PC-9 (cell line): ENCODE data around the gene ATP6V0D1.

ENCODE experiments used
- EZH2 ChIP-seq: fragments of 200-600 bp; sonication (generic); IDR thresholded peaks from 2 replicates; pipeline ENCODE4 v1.8.0; 2017; ENCODE audit warnings: antibody characterized with exemption, low read depth
- TF ChIP-seq, protein P1 (sequence below): fragments of 200-600 bp; sonication (generic); conservative IDR thresholded peaks from 2 replicates; pipeline ENCODE4 v1.6.1; 2017; ENCODE audit warnings: mixed run types, antibody characterized with exemption, mild to moderate bottlenecking, moderate library complexity

DNA sequence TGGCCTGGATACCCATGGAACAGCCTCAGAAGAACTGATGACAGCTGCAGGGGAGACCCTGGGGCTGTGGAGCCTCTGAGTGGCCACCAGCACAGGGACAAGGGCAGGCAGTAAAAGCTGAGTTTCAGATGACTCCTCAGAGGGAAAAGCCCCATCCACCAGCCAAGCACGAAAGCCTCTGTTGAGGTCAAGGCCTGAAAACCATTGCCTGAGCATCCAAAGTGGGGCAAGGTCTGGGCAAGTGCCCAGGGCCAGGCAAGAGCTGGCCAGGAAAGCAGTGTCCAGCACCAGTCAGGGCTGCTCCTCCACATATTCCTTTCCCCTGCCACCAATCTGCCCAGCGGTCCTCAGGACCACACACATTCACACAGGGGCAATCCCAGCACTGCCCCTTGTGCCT, 16.4 kb downstream of the ATP6V0D1 start:
- TF ChIP-seq, protein P1, sequence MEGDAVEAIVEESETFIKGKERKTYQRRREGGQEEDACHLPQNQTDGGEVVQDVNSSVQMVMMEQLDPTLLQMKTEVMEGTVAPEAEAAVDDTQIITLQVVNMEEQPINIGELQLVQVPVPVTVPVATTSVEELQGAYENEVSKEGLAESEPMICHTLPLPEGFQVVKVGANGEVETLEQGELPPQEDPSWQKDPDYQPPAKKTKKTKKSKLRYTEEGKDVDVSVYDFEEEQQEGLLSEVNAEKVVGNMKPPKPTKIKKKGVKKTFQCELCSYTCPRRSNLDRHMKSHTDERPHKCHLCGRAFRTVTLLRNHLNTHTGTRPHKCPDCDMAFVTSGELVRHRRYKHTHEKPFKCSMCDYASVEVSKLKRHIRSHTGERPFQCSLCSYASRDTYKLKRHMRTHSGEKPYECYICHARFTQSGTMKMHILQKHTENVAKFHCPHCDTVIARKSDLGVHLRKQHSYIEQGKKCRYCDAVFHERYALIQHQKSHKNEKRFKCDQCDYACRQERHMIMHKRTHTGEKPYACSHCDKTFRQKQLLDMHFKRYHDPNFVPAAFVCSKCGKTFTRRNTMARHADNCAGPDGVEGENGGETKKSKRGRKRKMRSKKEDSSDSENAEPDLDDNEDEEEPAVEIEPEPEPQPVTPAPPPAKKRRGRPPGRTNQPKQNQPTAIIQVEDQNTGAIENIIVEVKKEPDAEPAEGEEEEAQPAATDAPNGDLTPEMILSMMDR, result no peak
- TF ChIP-seq EZH2, result no peak
